Osteocyte (in vitro differentiated cells): ENCODE data around the gene UBE2D1. TPM values are rescaled to one million over a fixed set of nuclear protein-coding genes. Genes with fewer than 3 reads are reported as not detected.

Source experiments
- DNase-seq: peaks from one replicate; pipeline ENCODE4 v3.0.0; 2021; ENCODE audit warnings: mixed read lengths; ENCODE audit not compliant: unreplicated experiment; ENCODE audit errors: extremely low spot score
- H3K27ac Mint-ChIP-seq: one replicate; pipeline ENCODE4 v1.8.0; 2021; ENCODE audit warnings: mild to moderate bottlenecking, mixed read lengths; ENCODE audit not compliant: unreplicated experiment
- H3K27me3 Mint-ChIP-seq: one replicate; pipeline ENCODE4 v1.8.0; 2021; ENCODE audit warnings: mixed read lengths; ENCODE audit not compliant: unreplicated experiment
- H3K36me3 Mint-ChIP-seq: one replicate; pipeline ENCODE4 v1.8.0; 2021; ENCODE audit warnings: mixed read lengths; ENCODE audit not compliant: unreplicated experiment
- H3K4me1 Mint-ChIP-seq: one replicate; pipeline ENCODE4 v1.8.0; 2021; ENCODE audit warnings: mixed read lengths; ENCODE audit not compliant: unreplicated experiment
- H3K4me3 Mint-ChIP-seq: one replicate; pipeline ENCODE4 v1.8.0; 2021; ENCODE audit warnings: mild to moderate bottlenecking, moderate library complexity, mixed read lengths; ENCODE audit not compliant: unreplicated experiment
- H3K9me3 Mint-ChIP-seq: one replicate; pipeline ENCODE4 v1.8.0; 2021; ENCODE audit warnings: mixed read lengths; ENCODE audit not compliant: unreplicated experiment
- total RNA-seq: library from RNA; stranded (reverse); gene quantifications from 2 replicates; pipeline ENCODE4 v1.2.1, GENCODE V29; 2021
- TF ChIP-seq, protein P1 (sequence below): fragments of 200-600 bp; sonication (generic); IDR thresholded peaks from 2 replicates; pipeline ENCODE4 v1.5.0; 2021; ENCODE audit warnings: antibody characterized with exemption, mild to moderate bottlenecking, moderate library complexity

The UBE2D1 gene
- total RNA-seq, 1 donor from 2014 or later, result 16.4 TPM

DNA sequence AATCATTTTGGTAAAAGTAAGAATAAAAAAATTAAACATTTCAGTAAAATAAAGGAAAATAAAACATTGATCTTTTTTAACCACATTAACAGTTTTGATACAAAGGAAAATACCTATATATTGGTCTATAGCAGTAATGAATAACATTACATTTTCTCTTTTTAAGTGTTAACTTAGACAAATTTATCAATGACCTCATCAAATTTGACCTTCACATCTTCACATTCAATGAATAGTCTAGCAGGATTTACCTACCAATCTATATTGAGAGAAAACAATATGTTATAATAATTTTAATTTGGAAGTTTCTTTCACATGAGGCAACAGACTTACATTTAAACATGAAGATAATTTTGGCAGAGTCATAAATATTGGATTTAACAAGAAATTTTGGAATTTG, 17.9 kb upstream of the UBE2D1 start:
- H3K4me1 Mint-ChIP-seq, result no peaks in the 10 kb centered on the region
- TF ChIP-seq, protein P1, sequence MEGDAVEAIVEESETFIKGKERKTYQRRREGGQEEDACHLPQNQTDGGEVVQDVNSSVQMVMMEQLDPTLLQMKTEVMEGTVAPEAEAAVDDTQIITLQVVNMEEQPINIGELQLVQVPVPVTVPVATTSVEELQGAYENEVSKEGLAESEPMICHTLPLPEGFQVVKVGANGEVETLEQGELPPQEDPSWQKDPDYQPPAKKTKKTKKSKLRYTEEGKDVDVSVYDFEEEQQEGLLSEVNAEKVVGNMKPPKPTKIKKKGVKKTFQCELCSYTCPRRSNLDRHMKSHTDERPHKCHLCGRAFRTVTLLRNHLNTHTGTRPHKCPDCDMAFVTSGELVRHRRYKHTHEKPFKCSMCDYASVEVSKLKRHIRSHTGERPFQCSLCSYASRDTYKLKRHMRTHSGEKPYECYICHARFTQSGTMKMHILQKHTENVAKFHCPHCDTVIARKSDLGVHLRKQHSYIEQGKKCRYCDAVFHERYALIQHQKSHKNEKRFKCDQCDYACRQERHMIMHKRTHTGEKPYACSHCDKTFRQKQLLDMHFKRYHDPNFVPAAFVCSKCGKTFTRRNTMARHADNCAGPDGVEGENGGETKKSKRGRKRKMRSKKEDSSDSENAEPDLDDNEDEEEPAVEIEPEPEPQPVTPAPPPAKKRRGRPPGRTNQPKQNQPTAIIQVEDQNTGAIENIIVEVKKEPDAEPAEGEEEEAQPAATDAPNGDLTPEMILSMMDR, result no peak
- no peaks in the 10 kb centered on the region for H3K36me3 Mint-ChIP-seq
- no peak overlapping the region for H3K27ac Mint-ChIP-seq
- H3K27me3 Mint-ChIP-seq, result peaks cover 19% of the 10 kb centered on the region
- H3K4me3 Mint-ChIP-seq, result no peak overlapping the region
- no peak for DNase-seq
- H3K9me3 Mint-ChIP-seq, result no peaks in the 10 kb centered on the region

DNA sequence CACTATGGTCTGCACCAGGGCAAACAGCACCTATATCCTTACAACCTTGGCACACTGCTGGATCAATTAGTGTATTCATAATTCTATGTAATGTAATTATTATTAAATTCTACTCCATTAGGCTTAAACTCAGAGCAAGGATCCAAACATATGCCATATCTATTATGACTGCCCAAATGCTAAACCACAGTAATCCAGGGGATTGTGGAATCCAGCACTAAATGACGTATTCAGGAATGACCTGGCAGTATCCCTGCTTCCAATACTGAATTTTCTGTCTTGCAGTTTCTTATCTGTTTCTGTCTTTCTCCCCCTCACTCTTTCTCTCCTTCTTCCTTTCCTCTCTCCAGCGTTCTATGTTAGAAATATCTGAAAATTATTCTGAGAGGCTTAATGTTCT, 16.5 kb upstream of the UBE2D1 start:
- Mint-ChIP-seq H3K27ac (no peak overlapping the region), H3K36me3 (no peaks in the 10 kb centered on the region), H3K4me3 (no peak overlapping the region), H3K4me1 (peaks cover 9% of the 10 kb centered on the region), H3K9me3 (no peaks in the 10 kb centered on the region), H3K27me3 (peaks cover 17% of the 10 kb centered on the region)
- TF ChIP-seq, protein P1, result no peak
- no peak for DNase-seq

DNA sequence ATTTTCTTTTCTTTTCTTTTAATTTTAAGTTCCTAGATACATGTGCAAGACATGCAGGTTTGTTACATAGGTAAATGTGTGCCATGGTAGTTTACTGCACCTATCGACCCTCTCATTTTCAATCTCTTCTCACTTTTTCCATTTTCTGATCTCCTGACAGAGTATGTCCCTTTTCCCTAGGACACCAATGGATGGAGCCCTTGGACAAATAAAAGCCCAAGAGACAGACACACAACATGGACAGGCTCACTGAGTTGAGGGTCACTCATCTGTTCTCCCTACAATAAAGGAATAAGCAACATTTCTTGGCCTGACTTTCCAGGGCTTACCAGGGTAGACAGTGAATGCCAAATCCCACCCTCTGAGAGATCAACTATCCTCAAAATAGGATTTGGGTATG, 15.2 kb upstream of the UBE2D1 start:
- H3K27ac Mint-ChIP-seq, result no peak overlapping the region
- H3K4me3 Mint-ChIP-seq, result no peak overlapping the region
- H3K4me1 Mint-ChIP-seq, result peaks cover 9% of the 10 kb centered on the region
- H3K36me3 Mint-ChIP-seq, result no peaks in the 10 kb centered on the region
- no peaks in the 10 kb centered on the region for H3K9me3 Mint-ChIP-seq
- no peak for DNase-seq
- TF ChIP-seq, protein P1, result no peak
- peaks cover 12% of the 10 kb centered on the region for H3K27me3 Mint-ChIP-seq

DNA sequence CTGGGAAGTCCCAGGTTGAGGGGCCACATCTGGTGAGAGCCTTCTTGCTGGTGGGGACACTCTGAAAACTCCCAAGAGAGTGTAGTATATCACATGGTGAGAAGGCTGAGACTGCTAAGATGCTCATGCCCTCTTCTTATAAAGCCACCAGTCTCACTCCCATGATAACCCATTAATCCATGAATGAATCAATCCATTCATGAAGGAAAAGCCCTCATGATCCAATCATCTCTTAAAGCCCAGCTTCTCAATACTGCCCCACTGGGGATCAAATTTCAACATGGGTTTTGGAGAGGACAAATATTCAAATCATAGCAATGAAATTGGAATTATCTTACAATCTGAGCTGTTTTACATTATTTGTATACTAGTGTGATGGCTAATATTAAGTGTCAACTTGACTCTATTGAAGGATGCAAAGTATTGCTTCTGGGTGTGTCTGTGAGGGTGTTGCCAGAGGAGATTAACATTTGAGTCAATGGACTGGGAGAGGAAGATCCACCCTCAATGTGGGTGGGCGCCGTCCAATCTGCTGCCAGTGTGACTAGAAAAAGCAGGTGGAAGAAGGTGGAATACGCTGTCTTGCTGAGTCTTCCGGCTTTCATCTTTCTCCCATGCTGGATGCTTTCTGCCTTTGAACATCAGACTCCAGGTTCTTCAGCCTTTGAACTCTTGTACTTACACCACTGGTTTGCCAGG, 14.3 kb upstream of the UBE2D1 start:
- DNase-seq, result no peak
- Mint-ChIP-seq H3K36me3 (no peaks in the 10 kb centered on the region), H3K27ac (no peak overlapping the region), H3K9me3 (no peaks in the 10 kb centered on the region), H3K4me3 (no peak overlapping the region), H3K27me3 (peaks cover 8% of the 10 kb centered on the region), H3K4me1 (peaks cover 9% of the 10 kb centered on the region)
- TF ChIP-seq, protein P1, result no peak

DNA sequence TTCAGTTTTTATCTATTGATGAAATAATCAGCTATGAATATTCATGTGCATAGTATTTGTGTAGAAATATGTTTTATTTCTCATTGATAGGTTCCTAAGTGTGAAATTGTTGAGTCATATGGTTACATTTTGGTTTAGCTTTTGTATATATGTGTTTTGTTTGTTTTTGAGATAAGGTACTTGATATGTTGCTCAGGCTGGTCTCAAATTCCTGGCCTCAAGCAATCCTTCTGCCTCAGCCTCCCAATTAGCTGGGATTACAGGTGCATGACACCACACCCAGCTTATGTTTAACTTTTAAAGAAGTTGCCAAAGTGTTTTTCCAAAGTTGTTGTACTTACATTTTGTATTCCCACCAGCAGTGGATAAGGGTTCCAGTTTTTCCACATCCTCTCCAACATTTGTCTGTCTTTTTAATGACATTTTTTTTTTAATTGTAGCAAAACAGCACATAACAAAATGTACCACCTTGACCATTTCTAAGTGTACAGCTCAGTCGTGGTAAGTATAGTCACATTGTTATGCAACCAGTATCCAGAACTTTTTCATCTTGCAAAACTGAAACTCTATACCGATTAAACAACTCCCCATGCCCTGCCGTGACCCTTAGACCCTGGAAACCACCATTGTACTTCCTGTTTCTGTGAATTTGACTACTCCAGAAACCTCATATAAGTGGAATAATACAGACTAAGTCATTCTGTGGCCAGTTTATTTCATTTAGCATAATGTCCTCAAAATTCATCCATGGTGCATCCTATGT, 12.6 kb upstream of the UBE2D1 start:
- no peak for DNase-seq
- Mint-ChIP-seq H3K36me3 (no peaks in the 10 kb centered on the region), H3K27ac (no peak overlapping the region), H3K4me1 (peaks cover 9% of the 10 kb centered on the region), H3K27me3 (peaks cover 5% of the 10 kb centered on the region), H3K9me3 (no peaks in the 10 kb centered on the region), H3K4me3 (no peak overlapping the region)
- TF ChIP-seq, protein P1, result no peak
